HG03520 (cell line): ENCODE measurements around the gene HS6ST1.

Experiments used
- ATAC-seq: cut with Tn5 transposase; IDR thresholded peaks from one replicate; pipeline ENCODE4 v1.9.1; 2021; ENCODE audit warnings: mild to moderate bottlenecking, moderate library complexity; ENCODE audit not compliant: unreplicated experiment

Gene HS6ST1

GRCh38 chr2:128250229-128251025, 68.2 kb downstream of the HS6ST1 start:
- no peak for ATAC-seq

DNA sequence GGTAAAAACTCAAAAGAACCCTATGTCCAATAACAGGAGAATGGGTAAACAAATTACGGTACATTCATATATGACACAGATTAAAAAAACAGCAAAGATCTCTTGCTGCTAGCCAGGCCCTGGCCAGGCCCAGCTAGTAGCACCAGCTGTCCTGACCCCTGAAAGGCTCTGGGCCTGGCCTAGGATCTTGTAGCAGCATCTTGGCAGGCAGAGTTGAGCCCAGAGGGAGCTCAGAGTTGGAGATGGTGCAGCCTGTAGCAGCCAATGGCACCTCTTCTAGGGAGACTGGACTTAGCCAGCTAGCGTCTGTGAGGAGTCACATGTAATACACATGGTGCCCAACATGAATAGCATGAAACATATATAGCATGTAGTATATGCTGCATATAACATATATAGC, 69.1 kb downstream of the HS6ST1 start:
- ATAC-seq, result no peak

DNA sequence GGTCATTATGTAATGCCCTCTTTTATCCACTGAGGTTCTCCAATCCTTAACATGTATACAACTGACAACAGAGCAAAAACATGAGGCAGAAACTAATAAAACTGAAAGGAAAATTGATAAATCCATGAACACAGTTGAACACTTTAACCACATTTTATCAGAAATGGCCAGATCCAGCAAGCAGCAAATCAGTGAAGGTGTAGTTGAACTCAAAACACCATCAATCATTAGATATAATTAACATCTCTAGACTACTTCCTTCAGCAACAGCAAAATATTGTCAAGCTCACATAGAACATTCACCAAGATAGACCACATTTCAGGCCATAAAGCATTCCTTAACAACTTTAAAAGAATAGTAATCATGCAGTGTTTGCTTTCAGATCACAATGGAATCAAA, 72.9 kb downstream of the HS6ST1 start:
- no peak for ATAC-seq

DNA sequence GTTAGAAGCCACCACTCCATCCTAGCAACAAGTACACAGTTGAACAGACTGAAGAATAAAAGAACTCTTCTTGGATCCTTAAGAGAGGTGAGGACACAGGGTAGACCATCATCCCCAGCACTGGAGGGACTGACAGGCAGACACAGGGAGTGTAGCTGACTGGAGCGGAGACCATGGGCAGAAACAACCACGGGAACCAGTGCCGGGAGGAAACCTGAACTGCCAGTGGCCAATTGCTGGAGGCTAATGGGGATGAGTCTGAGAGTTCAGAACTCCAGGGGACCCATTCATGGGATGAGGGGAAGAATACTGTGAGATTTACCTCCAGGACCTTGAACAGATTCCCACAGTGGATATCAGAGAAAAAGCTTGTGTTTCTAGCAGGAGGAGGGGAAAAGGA, 76.8 kb downstream of the HS6ST1 start:
- no peak for ATAC-seq

DNA sequence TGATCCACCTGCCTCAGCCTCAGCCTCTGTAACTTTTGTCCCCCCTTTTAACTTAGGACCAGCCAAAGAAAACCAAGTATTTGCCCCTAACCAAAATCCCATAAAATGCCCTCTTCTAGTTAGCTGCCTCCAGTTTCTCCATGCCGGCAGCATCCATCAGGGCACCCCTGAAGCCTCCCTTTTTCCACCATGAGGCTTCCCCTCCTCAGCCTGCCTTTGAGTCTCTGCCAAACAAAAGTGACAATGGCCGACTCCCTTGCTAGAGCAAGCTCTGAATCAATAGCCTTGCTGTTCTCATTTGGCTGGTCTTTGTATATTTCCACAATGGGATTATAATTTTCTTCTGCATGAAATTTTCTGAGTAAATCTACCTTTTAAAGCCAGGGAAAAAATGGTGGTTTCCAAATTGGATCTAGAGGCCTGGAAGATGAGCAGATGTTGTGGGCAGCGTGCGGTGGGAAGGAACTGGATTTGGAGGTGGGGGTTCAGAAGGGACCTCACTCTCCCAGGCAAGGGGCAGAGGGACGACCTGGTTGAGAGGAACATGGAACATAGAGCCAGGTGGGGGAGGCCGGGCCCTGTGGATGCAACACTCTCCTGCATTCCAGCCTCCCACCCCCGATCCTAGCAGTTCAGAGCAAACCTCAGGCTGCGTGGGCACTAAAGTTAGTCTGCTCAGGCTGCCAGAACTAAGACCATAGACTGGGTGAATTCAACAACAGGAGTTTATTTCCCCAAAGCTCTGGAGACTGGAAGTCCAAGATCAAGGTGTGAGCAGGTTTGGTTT, 80.6 kb downstream of the HS6ST1 start:
- ATAC-seq, result no peak

GRCh38 chr2:128237081-128237534, 81.6 kb downstream of the HS6ST1 start:
- no peak for ATAC-seq

DNA sequence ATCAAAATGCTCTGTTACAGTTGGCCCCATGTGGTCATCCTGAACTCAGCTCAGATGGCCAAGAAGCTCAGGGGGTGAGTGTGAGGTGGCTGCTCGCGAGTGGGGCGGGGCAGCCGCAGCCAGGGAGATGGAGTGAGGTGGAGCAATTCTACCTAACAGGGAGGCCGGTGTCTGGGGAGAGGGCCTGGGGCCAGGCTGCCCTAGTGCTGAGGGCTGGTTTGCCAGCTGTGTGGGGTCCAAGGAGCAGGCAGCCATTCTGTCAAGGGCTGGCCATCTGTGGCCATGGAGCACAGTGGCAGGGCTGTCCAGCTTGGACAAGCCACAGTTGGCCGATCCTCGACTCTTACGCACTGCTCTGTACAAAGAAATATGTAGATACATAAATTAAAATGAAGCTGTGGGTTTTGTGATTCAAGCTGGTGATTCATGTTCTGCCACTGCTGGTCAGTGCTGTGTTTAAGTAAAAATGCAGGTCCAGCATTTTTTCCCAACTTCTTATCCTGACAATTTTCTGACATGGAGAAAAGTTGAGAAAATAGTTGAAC, 82.1 kb downstream of the HS6ST1 start:
- ATAC-seq, result no peak

GRCh38 chr2:128235581-128235980, 83.1 kb downstream of the HS6ST1 start:
- no peak for ATAC-seq

DNA sequence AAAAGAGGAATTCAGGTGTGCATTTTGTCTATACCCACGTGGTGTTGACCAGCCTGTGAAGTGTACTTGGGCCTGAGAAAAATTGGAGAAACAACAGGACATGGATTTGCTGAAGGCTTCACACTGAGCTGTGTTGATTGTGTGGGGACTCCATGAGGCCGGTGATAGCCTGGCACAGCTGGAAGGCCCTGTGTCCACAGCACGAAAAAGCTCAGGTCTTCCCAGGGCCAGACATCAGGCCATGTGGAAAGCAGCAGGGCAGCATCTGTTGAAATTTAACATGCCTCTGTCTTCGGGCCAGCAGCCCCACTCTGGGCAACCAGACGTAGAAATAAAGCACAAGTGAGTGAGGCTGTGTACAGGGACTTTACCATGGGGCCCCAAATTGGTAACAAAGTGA, 84.1 kb downstream of the HS6ST1 start:
- no peak for ATAC-seq

DNA sequence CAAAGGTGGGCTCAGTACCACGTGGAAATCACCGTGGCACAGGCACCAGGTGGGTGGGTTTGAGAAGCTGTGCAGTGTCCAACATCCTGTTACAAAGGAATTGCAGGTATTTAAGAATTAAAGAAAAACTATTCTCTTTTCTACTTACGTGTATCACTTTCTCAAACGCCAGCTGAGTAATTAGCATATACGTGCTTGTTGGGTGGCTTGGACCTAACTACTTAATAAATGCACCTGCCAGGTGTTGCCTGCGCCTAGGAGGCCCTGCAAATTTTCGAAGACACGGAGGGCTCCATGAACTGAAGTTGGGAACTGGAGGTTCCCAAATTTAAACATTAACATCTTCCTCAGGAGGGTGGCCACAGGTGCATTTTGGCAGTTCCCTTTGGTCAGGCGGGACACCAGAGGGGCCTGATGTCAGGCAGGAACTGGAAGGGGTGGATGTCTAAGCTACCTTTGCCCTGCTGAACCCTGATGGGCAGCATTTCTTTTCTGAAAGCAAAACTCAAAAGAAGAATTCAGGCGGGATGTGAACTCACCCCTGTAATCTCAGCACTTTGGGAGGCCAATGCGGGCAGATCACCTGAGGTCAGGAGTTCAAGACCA, 84.8 kb downstream of the HS6ST1 start:
- peak; percentile 22 for ATAC-seq

GRCh38 chr2:128232965-128233789, 85.5 kb downstream of the HS6ST1 start:
- ATAC-seq, result peak; percentile 96

DNA sequence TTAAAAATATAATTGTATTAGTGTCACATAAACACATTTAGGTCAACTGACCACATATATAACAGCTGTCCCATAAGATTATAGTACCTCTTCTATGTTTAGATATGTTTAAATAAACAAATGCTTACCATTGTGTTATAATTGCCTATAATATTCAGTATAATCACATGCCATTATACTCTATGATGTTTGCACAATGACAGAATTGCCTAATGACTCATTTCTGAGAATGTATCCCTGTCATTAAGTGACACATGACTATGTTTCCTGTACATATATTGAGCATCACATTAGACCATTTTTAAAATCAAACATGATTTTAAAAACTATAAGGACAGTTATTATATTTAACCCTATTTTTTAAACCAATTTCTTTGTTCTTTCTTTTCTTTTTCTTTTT, 89.8 kb downstream of the HS6ST1 start:
- no peak for ATAC-seq

- no peak for ATAC-seq
Observed at GRCh38 chr2:128227862-128228261, 90.8 kb downstream of the HS6ST1 start.

DNA sequence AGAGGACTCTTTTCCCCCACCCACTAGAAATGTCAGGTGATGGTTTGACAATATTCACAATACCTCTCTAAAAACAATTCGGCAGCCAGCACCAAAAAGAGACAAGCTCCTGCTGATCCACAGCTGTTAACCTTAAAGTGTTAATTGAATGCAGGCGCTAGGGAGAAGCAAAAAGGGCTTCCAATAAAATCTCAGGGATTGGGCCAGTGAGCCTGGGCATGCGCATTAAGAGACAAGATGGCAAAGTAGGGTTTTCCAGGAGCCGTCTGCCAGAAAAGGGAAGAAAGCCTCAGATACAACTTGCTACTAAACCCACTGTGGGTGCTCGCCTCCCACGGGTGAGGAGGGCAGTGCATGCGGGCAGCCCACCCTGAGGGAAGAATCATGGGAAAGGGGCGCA, 98.8 kb downstream of the HS6ST1 start:
- no peak for ATAC-seq

GRCh38 chr2:128217671-128218070, 101.0 kb downstream of the HS6ST1 start:
- ATAC-seq, result no peak

DNA sequence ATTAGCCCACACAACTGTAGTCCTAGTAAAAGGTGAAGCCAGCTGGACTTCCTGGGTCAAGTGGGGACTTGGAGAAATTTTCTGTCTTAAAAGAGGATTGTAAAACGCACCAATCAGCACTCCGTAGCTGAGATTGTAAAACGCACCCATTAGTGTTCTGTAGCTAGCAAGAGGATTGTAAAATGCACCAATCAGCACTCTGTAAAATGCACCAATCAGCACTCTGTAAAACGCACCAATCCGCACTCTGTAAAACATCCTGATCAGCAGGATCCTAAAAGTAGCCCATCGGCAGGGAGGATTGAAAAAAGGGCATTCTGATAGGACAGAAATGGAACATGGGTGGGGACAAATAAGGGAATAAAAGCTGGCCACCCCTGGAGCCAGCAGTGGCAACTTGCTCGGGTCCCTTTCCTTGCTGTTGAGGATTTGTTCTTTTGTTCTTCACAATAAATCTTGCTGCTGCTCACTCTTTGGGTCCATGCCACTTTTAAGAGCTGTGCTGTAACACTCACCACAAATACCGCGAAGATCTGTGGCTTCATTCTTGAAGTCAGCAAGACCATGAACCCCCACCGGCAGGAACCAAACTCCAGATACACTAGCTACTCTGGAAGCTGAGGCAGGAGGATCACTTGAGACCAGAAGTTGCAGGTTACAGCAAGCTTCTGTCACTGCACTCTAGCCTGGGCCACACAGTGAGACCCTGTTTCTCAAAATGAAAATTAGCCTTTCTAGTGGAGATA, 102.6 kb downstream of the HS6ST1 start:
- ATAC-seq, result no peak
